Neural cell (in vitro differentiated cells): ENCODE results near the gene CHPF. TPM values are rescaled to one million over a fixed set of nuclear protein-coding genes. Genes with fewer than 3 reads are reported as not detected.

Experiments used
- H2AFZ ChIP-seq: fragments of 200-600, 300-800 bp; sonication (generic), shearing (Covaris generic); 2 replicates; pipeline ENCODE4 v1.6.0; 2014; ENCODE audit warnings: low read depth, mild to moderate bottlenecking, antibody characterized with exemption, low read length, moderate library complexity
- H3F3A ChIP-seq: fragments of 200-600 bp; shearing (Covaris generic); 2 replicates; pipeline ENCODE4 v1.6.1; 2016; ENCODE audit warnings: mild to moderate bottlenecking, moderate library complexity, mixed read lengths, antibody characterized with exemption, low read length; ENCODE audit not compliant: insufficient read depth, poor library complexity, severe bottlenecking
- H3K27ac ChIP-seq: fragments of 200-600, 300-800 bp; sonication (generic), shearing (Covaris generic); 2 replicates; pipeline ENCODE4 v1.5.1; 2014; ENCODE audit warnings: mild to moderate bottlenecking, low read length, moderate library complexity
- H3K27me3 ChIP-seq: fragments of 300-800, 200-600 bp; sonication (generic), shearing (Covaris generic); 2 replicates; pipeline ENCODE4 v1.6.0; 2014; ENCODE audit warnings: mild to moderate bottlenecking, low read depth, low read length, moderate library complexity; ENCODE audit not compliant: insufficient read depth
- H3K36me3 ChIP-seq: fragments of 300-800, 200-600 bp; sonication (generic), shearing (Covaris generic); 2 replicates; pipeline ENCODE4 v1.5.1; 2014; ENCODE audit warnings: mild to moderate bottlenecking, antibody characterized with exemption, low read length, moderate library complexity; ENCODE audit not compliant: insufficient read depth
- H3K4me2 ChIP-seq: fragments of 300-800, 200-600 bp; sonication (generic), shearing (Covaris generic); 2 replicates; pipeline ENCODE4 v1.6.0; 2014; ENCODE audit warnings: mild to moderate bottlenecking, low read length
- H3K4me3 ChIP-seq: fragments of 300-800, 200-600 bp; sonication (generic), shearing (Covaris generic); 2 replicates; pipeline ENCODE4 v1.5.1; 2014; ENCODE audit warnings: mild to moderate bottlenecking, low read length, moderate library complexity
- H3K79me2 ChIP-seq: fragments of 200-600 bp; shearing (Covaris generic); replicated peaks from 2 replicates; pipeline ENCODE4 v1.6.0; 2014; ENCODE audit warnings: mild to moderate bottlenecking, low read length, moderate library complexity; ENCODE audit not compliant: insufficient read depth
- H3K9ac ChIP-seq: fragments of 300-800, 200-600 bp; sonication (generic), shearing (Covaris generic); 2 replicates; pipeline ENCODE4 v1.6.1; 2016; ENCODE audit warnings: mild to moderate bottlenecking, low read length, mixed read lengths
- H3K9me2 ChIP-seq: fragments of 200-600 bp; shearing (Covaris generic); 2 replicates; pipeline ENCODE4 v1.6.1; 2016; ENCODE audit warnings: mild to moderate bottlenecking, low read length, mixed read lengths; ENCODE audit not compliant: insufficient read depth
- H3K9me3 ChIP-seq: fragments of 200-600, 300-800 bp; sonication (generic), shearing (Covaris generic); 2 replicates; pipeline ENCODE4 v1.6.1; 2016; ENCODE audit warnings: mild to moderate bottlenecking, mixed run types, low read length, moderate library complexity, mixed read lengths
- H4K20me1 ChIP-seq: fragments of 200-600 bp; shearing (Covaris generic); 2 replicates; pipeline ENCODE4 v1.6.1; 2016; ENCODE audit warnings: mild to moderate bottlenecking, mixed run types; ENCODE audit not compliant: insufficient read depth
- CTCF ChIP-seq: fragments of 450-650 bp; IDR thresholded peaks from 2 replicates; pipeline ENCODE4 v1.5.1; 2014; ENCODE audit warnings: antibody characterized with exemption, mild to moderate bottlenecking, moderate library complexity; ENCODE audit not compliant: poor library complexity, severe bottlenecking
- EP300 ChIP-seq: fragments of 450-650 bp; conservative IDR thresholded peaks from 2 replicates; pipeline ENCODE4 v1.6.1; 2014; ENCODE audit warnings: antibody characterized with exemption, mild to moderate bottlenecking, moderate library complexity; ENCODE audit not compliant: poor library complexity, severe bottlenecking
- EZH2 ChIP-seq: fragments of 200-600, 300-800 bp; shearing (Covaris generic), sonication (generic); IDR thresholded peaks from 2 replicates; pipeline ENCODE4 v1.6.1; 2014; ENCODE audit warnings: antibody characterized with exemption, low read length, borderline replicate concordance, mild to moderate bottlenecking; ENCODE audit not compliant: insufficient read depth, poor library complexity, severe bottlenecking
- MXI1 ChIP-seq: fragments of 450-650 bp; conservative IDR thresholded peaks from 2 replicates; pipeline ENCODE4 v1.6.1; 2014; ENCODE audit warnings: antibody characterized with exemption, mild to moderate bottlenecking; ENCODE audit not compliant: poor library complexity, severe bottlenecking
- POLR2AphosphoS5 ChIP-seq: IDR thresholded peaks from 2 replicates; pipeline ENCODE4 v1.6.1; 2012
- RAD21 ChIP-seq: fragments of 450-650 bp; conservative IDR thresholded peaks from 2 replicates; pipeline ENCODE4 v1.6.1; 2014; ENCODE audit warnings: antibody characterized with exemption, mild to moderate bottlenecking, moderate library complexity
- SMC3 ChIP-seq: fragments of 450-650 bp; conservative IDR thresholded peaks from 2 replicates; pipeline ENCODE4 v1.6.1; 2014; ENCODE audit warnings: antibody characterized with exemption, mild to moderate bottlenecking, moderate library complexity; ENCODE audit not compliant: poor library complexity
- TAF1 ChIP-seq: IDR thresholded peaks from 2 replicates; pipeline ENCODE4 v1.6.1; 2012; ENCODE audit warnings: low read depth
- polyA plus RNA-seq: library from polyadenylated mRNA; depleted of rRNA; stranded (reverse); fragments of >200 nt; gene quantifications from 2 replicates; pipeline ENCODE4 v1.2.3, GENCODE V29; 2014
- TF ChIP-seq, protein P1 (sequence below): IDR thresholded peaks from 2 replicates; pipeline ENCODE4 v1.6.1; 2012; ENCODE audit warnings: borderline replicate concordance

CHPF gene
- polyA plus RNA-seq, 1 donor from 2014 or later = 28.6 TPM

DNA sequence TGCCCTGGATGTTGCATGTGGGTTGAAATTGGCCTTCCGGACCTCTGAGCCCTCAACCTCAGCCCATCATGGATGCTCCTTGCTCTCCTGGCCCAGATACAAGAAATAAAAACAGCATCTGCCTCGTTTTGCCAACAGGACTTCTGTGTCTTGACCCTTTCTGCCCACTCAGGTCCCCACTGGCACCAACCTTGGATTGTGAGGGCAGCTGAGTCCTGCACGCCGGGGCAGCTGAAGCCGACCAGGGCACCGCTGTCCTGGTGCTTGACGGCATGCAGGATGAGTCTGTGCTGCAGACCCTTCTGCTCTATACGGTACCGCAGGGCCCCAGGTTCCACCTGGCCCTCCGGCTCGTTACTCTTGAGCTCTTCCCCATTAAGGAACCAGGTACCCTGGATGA, 23.0 kb upstream of the CHPF start:
- peaks cover 5% of the 10 kb centered on the region for H3K79me2 ChIP-seq
- H2AFZ ChIP-seq = no peak overlapping the region
- H3K4me2 ChIP-seq = no peak overlapping the region
- no peak for TF ChIP-seq MXI1
- TF ChIP-seq SMC3 = no peak
- no peak for TF ChIP-seq RAD21
- TF ChIP-seq CTCF = no peak
- no peak for TF ChIP-seq EZH2
- no peak for TF ChIP-seq TAF1
- TF ChIP-seq POLR2AphosphoS5 = no peak
- no peak overlapping the region for H3K27ac ChIP-seq
- no peaks in the 10 kb centered on the region for H3K36me3 ChIP-seq
- H3K27me3 ChIP-seq = no peaks in the 10 kb centered on the region
- no peaks in the 10 kb centered on the region for H3K9me2 ChIP-seq
- H4K20me1 ChIP-seq = no peaks in the 10 kb centered on the region
- no peaks in the 10 kb centered on the region for H3K9me3 ChIP-seq
- H3K4me3 ChIP-seq = no peak overlapping the region
- H3F3A ChIP-seq = no peaks in the 10 kb centered on the region
- no peak overlapping the region for H3K9ac ChIP-seq

DNA sequence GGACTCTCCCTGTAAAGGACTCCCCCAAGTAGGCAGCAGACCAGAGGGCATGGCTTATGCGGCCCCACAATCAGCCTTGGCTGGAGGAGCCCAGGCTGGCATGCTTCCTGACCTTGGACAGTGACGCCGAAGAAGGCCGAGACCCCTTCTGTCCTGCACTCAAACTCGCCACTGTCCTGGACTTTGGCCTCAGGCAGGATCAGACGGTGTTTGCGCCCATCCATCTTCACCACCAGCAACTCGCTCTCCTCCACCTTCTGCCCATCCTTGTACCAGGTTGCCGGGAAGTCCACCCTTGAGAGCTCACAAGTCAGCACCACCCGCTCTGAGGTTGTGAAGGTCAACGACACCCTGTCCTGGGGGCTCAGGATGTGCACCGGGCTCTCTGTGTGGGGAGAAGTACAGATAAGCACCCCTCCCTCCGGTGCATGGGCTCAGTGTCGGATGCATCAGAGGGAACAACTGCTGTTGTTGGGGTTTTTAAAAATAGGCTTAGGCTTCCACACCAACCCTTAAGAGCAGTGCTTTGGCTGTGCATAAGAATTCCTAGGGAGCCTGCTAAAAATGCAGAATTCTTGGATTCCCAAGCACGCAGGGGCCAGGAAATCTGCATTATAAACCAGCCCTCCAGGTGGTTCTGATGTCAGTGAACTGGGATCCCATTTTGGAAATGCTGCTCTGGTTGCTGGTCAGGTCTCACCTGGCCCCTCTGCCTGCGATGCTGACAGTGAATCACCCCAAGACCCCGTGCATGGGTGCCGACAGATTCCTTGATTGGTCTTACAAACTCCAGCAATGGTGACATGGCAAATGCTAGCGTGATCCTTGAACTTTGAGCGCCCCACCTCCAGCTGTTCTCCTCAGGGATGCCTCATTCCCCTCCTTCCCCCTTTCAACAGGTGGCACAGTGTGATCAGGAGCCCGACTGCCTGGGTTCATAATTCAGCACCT, 21.8 kb upstream of the CHPF start:
- no peaks in the 10 kb centered on the region for H3K36me3 ChIP-seq
- TF ChIP-seq EP300 (no peak), POLR2AphosphoS5 (no peak), TAF1 (no peak)

GRCh38 chr2:219563271-219563928, 19.8 kb upstream of the CHPF start:
- Histone ChIP-seq H3K36me3 (no peaks in the 10 kb centered on the region), H3K27ac (no peak overlapping the region), H3F3A (no peaks in the 10 kb centered on the region)

More for the DNA sequence above, 21.8 kb upstream of the CHPF start:
- Histone ChIP-seq H3K9me2 (no peaks in the 10 kb centered on the region), H3K9me3 (no peaks in the 10 kb centered on the region), H3K27ac (no peak overlapping the region), H3K79me2 (peaks cover 5% of the 10 kb centered on the region), H3F3A (no peaks in the 10 kb centered on the region), H3K27me3 (no peaks in the 10 kb centered on the region), H3K4me3 (no peak overlapping the region), H4K20me1 (no peaks in the 10 kb centered on the region), H3K4me2 (no peak overlapping the region), H3K9ac (no peak overlapping the region), H2AFZ (no peak overlapping the region)

More at GRCh38 chr2:219563271-219563928, 19.8 kb upstream of the CHPF start:
- Histone ChIP-seq H4K20me1 (no peaks in the 10 kb centered on the region), H3K9me2 (no peaks in the 10 kb centered on the region), H3K9ac (no peak overlapping the region), H3K4me3 (no peak overlapping the region), H3K4me2 (no peak overlapping the region), H2AFZ (no peak overlapping the region), H3K79me2 (no peaks in the 10 kb centered on the region), H3K27me3 (no peaks in the 10 kb centered on the region), H3K9me3 (no peaks in the 10 kb centered on the region)
- TF ChIP-seq MXI1 (no peak), POLR2AphosphoS5 (no peak), TAF1 (no peak), EZH2 (no peak), EP300 (no peak), RAD21 (no peak), SMC3 (no peak)
- TF ChIP-seq, protein P1, sequence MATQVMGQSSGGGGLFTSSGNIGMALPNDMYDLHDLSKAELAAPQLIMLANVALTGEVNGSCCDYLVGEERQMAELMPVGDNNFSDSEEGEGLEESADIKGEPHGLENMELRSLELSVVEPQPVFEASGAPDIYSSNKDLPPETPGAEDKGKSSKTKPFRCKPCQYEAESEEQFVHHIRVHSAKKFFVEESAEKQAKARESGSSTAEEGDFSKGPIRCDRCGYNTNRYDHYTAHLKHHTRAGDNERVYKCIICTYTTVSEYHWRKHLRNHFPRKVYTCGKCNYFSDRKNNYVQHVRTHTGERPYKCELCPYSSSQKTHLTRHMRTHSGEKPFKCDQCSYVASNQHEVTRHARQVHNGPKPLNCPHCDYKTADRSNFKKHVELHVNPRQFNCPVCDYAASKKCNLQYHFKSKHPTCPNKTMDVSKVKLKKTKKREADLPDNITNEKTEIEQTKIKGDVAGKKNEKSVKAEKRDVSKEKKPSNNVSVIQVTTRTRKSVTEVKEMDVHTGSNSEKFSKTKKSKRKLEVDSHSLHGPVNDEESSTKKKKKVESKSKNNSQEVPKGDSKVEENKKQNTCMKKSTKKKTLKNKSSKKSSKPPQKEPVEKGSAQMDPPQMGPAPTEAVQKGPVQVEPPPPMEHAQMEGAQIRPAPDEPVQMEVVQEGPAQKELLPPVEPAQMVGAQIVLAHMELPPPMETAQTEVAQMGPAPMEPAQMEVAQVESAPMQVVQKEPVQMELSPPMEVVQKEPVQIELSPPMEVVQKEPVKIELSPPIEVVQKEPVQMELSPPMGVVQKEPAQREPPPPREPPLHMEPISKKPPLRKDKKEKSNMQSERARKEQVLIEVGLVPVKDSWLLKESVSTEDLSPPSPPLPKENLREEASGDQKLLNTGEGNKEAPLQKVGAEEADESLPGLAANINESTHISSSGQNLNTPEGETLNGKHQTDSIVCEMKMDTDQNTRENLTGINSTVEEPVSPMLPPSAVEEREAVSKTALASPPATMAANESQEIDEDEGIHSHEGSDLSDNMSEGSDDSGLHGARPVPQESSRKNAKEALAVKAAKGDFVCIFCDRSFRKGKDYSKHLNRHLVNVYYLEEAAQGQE = no peak
